Cardiac septum (tissue), 1 donor: ENCODE measurements around the gene KRTAP9-3. TPM values are rescaled to one million over a fixed set of nuclear protein-coding genes. Genes with fewer than 3 reads are reported as not detected.
"Not testable (repeated sequence)": the region's sequence is repeated elsewhere in the genome, so short reads cannot be mapped to it uniquely, and the experiment has no call there.

Experiments used
- DNase-seq: peaks from one replicate; pipeline ENCODE4 v3.0.0-alpha.2; 2020; ENCODE audit warnings: low spot score
- intact Hi-C: fragments of 100-400 bp; cut with DNase I; formaldehyde crosslinking; loops from one replicate; pipeline ENCODE4 v1.14.0; 2022
- total RNA-seq: library from RNA; stranded (reverse); fragmentation: NEBNext Ultra II Directional; extraction: Animal tissue kit (Norgen Biotek cat#: 25700); gene quantifications from one replicate; pipeline ENCODE4 v1.2.1, GENCODE V29; 2021
- donor health status: DM: no; HTN: no; CAD: no.

KRTAP9-3 gene
- total RNA-seq, 1 donor from 2014 or later = not detected

- DNase-seq, intact Hi-C loops: not testable (repeated sequence)
These were observed 14.9 kb downstream of the KRTAP9-3 start for GRCh38 chr17:41246995-41247787.

- intact Hi-C loops, DNase-seq: not testable (repeated sequence)
These were observed 17.5 kb downstream of the KRTAP9-3 start, which contains the start of gene KRTAP9-4 for GRCh38 chr17:41249637-41250240. Gene KRTAP9-4, plus strand, starts transcription at chr17:41249687. Its CDS starts 34 bp downstream, at chr17:41249721.

GRCh38 chr17:41251261-41251660 is 19.0 kb downstream of the KRTAP9-3 start:
- intact Hi-C loops = no loop called here
- DNase-seq = no peak

- intact Hi-C loops = no loop called here
- DNase-seq = no peak
These were observed 22.6 kb downstream of the KRTAP9-3 start for GRCh38 chr17:41254861-41255260.

- intact Hi-C loops, DNase-seq: not testable (repeated sequence)
These were observed 23.4 kb downstream of the KRTAP9-3 start, which contains the start of gene KRTAP9-9 for GRCh38 chr17:41255381-41256290. Gene KRTAP9-9, plus strand, starts transcription at chr17:41255384.

- no peak for DNase-seq
- intact Hi-C loops = no loop called here
These were observed 24.0 kb downstream of the KRTAP9-3 start for GRCh38 chr17:41256291-41256685.

- DNase-seq = no peak
- intact Hi-C loops = no loop called here
These were observed 26.2 kb downstream of the KRTAP9-3 start for GRCh38 chr17:41258406-41258805.

GRCh38 chr17:41263212-41263611 is 31.0 kb downstream of the KRTAP9-3 start:
- no peak for DNase-seq
- intact Hi-C loops = no loop called here

- intact Hi-C loops = no loop called here
- DNase-seq = no peak
These were observed 32.4 kb downstream of the KRTAP9-3 start for GRCh38 chr17:41264599-41264998.

- intact Hi-C loops = no loop called here
- no peak for DNase-seq
These were observed 32.8 kb downstream of the KRTAP9-3 start, which contains the start of gene KRTAP9-6 for GRCh38 chr17:41265078-41265477. Gene KRTAP9-6, plus strand, starts transcription at chr17:41265378. Its CDS starts 0 bp downstream, at chr17:41265378.

- intact Hi-C loops = no loop called here
- no peak for DNase-seq
These were observed 35.5 kb downstream of the KRTAP9-3 start for GRCh38 chr17:41267711-41268110.

GRCh38 chr17:41271323-41271722 is 39.1 kb downstream of the KRTAP9-3 start:
- DNase-seq, intact Hi-C loops: not testable (repeated sequence)

GRCh38 chr17:41271858-41272257 is 39.6 kb downstream of the KRTAP9-3 start:
- intact Hi-C loops = no loop called here
- no peak for DNase-seq

- intact Hi-C loops = not testable (repeated sequence)
These were observed 43.5 kb downstream of the KRTAP9-3 start, which contains the start of gene KRTAP9-7 for GRCh38 chr17:41275648-41276190. Gene KRTAP9-7, plus strand, starts transcription at chr17:41275698. Its CDS starts 0 bp downstream, at chr17:41275698.

GRCh38 chr17:41278176-41278955 is 46.1 kb downstream of the KRTAP9-3 start:
- DNase-seq = no peak
- intact Hi-C loops = no loop called here

More at GRCh38 chr17:41275648-41276190, 43.5 kb downstream of the KRTAP9-3 start, which contains the start of gene KRTAP9-7:
- DNase-seq = not testable (repeated sequence)
